ENCODE measurements around the gene WIPF2. TPM values are rescaled to one million over a fixed set of nuclear protein-coding genes. Genes with fewer than 3 reads are reported as not detected.

Gene WIPF2
- polyA plus RNA-seq, 2 of the 4 experiments (the other 2 are of a cell fraction): 13.8 to 21.5 TPM

DNA sequence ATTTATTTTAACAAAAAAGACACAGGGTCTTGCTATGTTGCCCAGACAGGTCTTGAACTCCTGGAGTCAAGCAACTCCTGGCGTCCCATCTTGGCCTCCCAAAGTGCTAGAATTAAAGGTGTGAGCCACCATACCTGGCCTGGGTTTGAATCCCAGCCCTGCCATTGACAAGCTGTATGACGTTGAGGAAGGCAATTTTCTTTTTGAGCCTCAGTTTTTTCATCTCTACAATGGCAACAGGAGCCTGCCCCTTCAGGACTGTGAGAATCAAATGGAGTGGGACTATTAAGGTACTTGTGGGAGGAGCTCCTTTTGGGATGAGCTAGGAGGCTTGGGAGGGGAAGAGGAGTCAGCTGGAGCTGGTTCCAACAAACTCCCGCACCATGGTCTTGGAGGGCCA, 96.1 kb downstream of the WIPF2 start:
- Histone ChIP-seq H3K9me3 (no peaks in the 10 kb centered on the region), H3K27ac (peak overlapping the region; percentile 95 to 97), H3K4me1 (peaks cover 86% of the 10 kb centered on the region), H3K4me2 (peak overlapping the region; percentile 99), H3K4me3 (no peak overlapping the region)
- POLR2A ChIA-PET: interaction anchor here (0.7 kb wide), 1 partner anchor 27 kb away, joined by 4 read pairs; no protein-coding TSS in a partner anchor
- 72% methylated on average over 3 of the region's 3 CpGs for WGBS (ENCODE audit: missing lambda C conversion rate)
- CTCF ChIA-PET: interaction anchor here (0.6 to 50.4 kb wide), 7 partner anchors 3 to 217 kb away, joined by 3 to 2395 read pairs (median 3); partner anchors contain the start of genes CDC6, GJD3, IGFBP4 and RARA
- FAIRE-seq: no peak
- TF ChIP-seq, protein P1, sequence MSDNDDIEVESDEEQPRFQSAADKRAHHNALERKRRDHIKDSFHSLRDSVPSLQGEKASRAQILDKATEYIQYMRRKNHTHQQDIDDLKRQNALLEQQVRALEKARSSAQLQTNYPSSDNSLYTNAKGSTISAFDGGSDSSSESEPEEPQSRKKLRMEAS (IDR thresholded peaks at IDR 0.05): no peak
- TF ChIP-seq, protein P2, sequence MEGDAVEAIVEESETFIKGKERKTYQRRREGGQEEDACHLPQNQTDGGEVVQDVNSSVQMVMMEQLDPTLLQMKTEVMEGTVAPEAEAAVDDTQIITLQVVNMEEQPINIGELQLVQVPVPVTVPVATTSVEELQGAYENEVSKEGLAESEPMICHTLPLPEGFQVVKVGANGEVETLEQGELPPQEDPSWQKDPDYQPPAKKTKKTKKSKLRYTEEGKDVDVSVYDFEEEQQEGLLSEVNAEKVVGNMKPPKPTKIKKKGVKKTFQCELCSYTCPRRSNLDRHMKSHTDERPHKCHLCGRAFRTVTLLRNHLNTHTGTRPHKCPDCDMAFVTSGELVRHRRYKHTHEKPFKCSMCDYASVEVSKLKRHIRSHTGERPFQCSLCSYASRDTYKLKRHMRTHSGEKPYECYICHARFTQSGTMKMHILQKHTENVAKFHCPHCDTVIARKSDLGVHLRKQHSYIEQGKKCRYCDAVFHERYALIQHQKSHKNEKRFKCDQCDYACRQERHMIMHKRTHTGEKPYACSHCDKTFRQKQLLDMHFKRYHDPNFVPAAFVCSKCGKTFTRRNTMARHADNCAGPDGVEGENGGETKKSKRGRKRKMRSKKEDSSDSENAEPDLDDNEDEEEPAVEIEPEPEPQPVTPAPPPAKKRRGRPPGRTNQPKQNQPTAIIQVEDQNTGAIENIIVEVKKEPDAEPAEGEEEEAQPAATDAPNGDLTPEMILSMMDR (IDR thresholded peaks at IDR 0.05): no peak
- TF ChIP-seq EP300 (IDR thresholded peaks at IDR 0.05) (no peak), CHD4 (IDR thresholded peaks at IDR 0.05; ENCODE audit: borderline replicate concordance) (peak; percentile 79), KDM1A (IDR thresholded peaks at IDR 0.05; ENCODE audit: low read depth) (peak; percentile 97), HDAC2 (IDR thresholded peaks at IDR 0.05) (peak; percentile 56; the same call in 1 of the 2 replicates), SMC3 (IDR thresholded peaks at IDR 0.05) (no peak)
- ATAC-seq: no peak
- DNase-seq (ENCODE audit: low read depth in 1 of 2, low spot score in 1 of 2): no peak

DNA sequence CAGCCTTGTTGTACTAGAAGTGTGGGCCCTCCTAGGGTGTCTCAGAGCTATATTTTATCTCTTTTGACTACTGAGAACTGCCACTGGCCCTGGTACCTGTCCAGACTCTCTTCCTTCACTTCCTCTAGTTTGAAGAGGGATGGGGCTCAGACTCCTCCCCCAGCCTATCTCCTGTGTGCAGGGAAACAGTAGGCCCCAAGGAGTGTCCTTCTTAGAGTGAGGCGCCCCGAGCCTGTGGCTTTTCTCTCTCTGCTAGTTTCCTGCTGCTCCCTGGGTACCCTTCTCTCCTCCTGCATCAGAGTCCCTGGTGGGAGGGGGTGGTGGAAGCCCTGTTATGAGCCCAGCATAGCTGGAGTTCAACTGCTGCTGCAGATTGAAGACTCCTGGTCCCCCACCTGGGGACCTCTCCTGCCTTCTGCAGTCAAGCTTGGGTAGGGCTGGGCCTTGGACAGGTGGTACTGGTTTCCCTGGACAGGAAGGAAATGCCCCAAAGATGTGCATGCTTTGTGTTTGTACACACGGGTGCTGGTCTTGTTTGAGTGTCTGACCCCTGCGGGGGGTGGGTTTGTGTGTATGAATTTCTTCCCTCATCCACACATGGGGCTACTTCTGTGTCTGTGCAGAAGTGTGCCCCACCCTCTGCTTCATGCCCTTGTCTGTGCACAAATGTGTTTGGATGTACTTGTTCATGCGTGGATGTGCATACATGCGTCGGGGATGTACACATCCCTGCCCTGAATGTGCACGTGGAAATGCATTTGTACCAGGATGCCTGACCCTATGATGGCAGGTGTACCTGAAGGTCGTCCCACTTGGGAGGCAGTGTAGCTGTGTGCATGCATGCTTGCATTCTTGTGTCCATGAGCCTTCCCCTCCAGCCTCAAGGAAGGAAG, 96.8 kb downstream of the WIPF2 start:
- ChIA-PET CTCF (interaction anchor here (0.6 to 50.4 kb wide), 6 partner anchors 2 to 125 kb away, joined by 3 to 2395 read pairs (median 538); partner anchors contain the start of genes CDC6, GJD3 and RARA), POLR2A (interaction anchor here (0.7 to 1.8 kb wide), 7 partner anchors 9 to 336 kb away, joined by 3 to 14 read pairs (median 4); partner anchors contain the start of gene PSMD3)
- no peak for DNase-seq (ENCODE audit: low read depth in 1 of 2, low spot score in 1 of 2)
- Histone ChIP-seq H3K27ac (peak overlapping the region; percentile 95 to 97), H3K4me3 (peak overlapping the region; percentile 81; the same call in 2 of the 3 replicates), H3K4me2 (peak overlapping the region; percentile 99), H3K4me1 (peaks cover 86% of the 10 kb centered on the region), H3K9me3 (no peaks in the 10 kb centered on the region)
- WGBS (ENCODE audit: missing lambda C conversion rate): 39% methylated on average over 8 of the region's 9 CpGs
- TF ChIP-seq EHF (CRISPR knock-in tag; IDR thresholded peaks at IDR 0.05) (no peak), MYC (IDR thresholded peaks at IDR 0.05; ENCODE audit: borderline replicate concordance, low read length) (no peak)
- TF ChIP-seq, protein P1 (IDR thresholded peaks at IDR 0.05): peak; percentile 70; the same call in 1 of the 2 replicates
- peak; percentile 70 for FAIRE-seq
- no peak for ATAC-seq

DNA sequence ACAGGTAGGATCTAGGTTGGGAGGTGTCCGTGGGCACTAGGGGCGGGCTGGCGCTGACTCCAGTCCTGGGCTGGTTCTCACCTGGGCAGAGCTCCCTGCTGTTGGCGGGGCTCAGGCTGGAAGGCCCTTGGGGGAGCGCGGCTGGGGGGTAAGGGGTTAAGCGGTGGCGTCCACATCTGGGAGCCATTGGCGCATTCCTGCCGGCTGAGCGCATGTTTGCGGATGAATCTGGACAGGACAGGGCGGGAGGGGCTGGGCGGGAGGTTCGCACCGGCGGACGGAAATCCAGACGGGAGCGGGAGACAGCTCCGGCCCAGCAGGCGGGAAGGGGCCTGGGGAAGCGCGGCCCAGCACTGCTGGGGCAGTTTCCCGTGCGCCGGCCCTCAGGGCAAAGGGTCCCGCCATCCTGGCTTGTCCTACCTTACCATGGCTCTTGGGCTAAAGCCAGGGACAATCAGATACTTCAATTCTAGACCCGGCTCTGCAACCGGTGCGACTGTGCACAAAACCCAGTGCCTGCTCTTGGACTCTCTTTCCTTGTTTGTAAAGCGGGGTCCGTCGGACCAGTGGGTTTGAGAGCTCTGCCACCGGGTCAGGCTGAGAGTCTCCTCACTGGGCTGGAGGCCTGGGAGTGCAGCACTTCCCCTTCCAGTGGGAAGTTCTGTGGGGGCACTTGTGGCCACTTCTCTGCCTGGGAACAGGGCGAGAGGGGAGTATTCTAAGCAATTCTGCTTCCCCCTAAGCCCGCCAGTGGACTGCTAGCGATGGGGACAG, 97.7 kb downstream of the WIPF2 start:
- DNase-seq (ENCODE audit: low read depth in 1 of 2, low spot score in 1 of 2) (peak; percentile 82 to 87), ATAC-seq (peak; percentile 15 to 43; a peak in 5 of 6 replicates), FAIRE-seq (no peak)
- POLR2A ChIA-PET: interaction anchor here (0.6 to 1.8 kb wide), 16 partner anchors 8 to 1373 kb away, joined by 3 to 14 read pairs (median 4); partner anchors contain the start of genes PSMD3, RARA and SMARCE1
- H3K9me3 ChIP-seq: no peaks in the 10 kb centered on the region
- peak overlapping the region; percentile 99 for H3K4me2 ChIP-seq
- H3K4me1 ChIP-seq: peaks cover 86% of the 10 kb centered on the region
- CTCF ChIA-PET: interaction anchor here (0.6 to 50.4 kb wide), 16 partner anchors 1 to 1372 kb away, joined by 3 to 2395 read pairs (median 3); partner anchors contain the start of genes CDC6, EIF1, GJD3 and RARA
- peak overlapping the region; percentile 81 for H3K4me3 ChIP-seq
- WGBS (ENCODE audit: missing lambda C conversion rate): 8% methylated on average over 29 of the region's 38 CpGs
- H3K27ac ChIP-seq: peak overlapping the region; percentile 95 to 97
- TF ChIP-seq, protein P3, sequence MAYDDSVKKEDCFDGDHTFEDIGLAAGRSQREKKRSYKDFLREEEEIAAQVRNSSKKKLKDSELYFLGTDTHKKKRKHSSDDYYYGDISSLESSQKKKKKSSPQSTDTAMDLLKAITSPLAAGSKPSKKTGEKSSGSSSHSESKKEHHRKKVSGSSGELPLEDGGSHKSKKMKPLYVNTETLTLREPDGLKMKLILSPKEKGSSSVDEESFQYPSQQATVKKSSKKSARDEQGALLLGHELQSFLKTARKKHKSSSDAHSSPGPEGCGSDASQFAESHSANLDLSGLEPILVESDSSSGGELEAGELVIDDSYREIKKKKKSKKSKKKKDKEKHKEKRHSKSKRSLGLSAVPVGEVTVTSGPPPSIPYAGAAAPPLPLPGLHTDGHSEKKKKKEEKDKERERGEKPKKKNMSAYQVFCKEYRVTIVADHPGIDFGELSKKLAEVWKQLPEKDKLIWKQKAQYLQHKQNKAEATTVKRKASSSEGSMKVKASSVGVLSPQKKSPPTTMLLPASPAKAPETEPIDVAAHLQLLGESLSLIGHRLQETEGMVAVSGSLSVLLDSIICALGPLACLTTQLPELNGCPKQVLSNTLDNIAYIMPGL (CRISPR knock-in tag; IDR thresholded peaks at IDR 0.05; ENCODE audit: borderline replicate concordance): no peak
- TF ChIP-seq SMC3 (IDR thresholded peaks at IDR 0.05) (peak; percentile 34; the same call in 2 of the 3 replicates), ZSCAN20 (CRISPR knock-in tag; IDR thresholded peaks at IDR 0.05) (no peak), EP300 (IDR thresholded peaks at IDR 0.05) (0 out of 5 replicates have a peak, but pooled peaks of 1 of the 2 experiments have one; percentile 21), RAD21 (conservative IDR thresholded peaks at IDR 0.05 in 1 of 2, IDR thresholded peaks at IDR 0.05 in 1 of 2) (peak; percentile 5 to 34; a peak in 1 of 5 replicates), SREBF2 (IDR thresholded peaks at IDR 0.05) (no peak), POLR2AphosphoS2 (conservative IDR thresholded peaks at IDR 0.05; ENCODE audit: low read length) (no peak), MAFK (IDR thresholded peaks at IDR 0.05; ENCODE audit: partially characterized antibody) (no peak), NPAS2 (CRISPR knock-in tag; IDR thresholded peaks at IDR 0.05; ENCODE audit: borderline replicate concordance) (no peak)
- TF ChIP-seq, protein P1 (IDR thresholded peaks at IDR 0.05): peak; percentile 86
- TF ChIP-seq, protein P4, sequence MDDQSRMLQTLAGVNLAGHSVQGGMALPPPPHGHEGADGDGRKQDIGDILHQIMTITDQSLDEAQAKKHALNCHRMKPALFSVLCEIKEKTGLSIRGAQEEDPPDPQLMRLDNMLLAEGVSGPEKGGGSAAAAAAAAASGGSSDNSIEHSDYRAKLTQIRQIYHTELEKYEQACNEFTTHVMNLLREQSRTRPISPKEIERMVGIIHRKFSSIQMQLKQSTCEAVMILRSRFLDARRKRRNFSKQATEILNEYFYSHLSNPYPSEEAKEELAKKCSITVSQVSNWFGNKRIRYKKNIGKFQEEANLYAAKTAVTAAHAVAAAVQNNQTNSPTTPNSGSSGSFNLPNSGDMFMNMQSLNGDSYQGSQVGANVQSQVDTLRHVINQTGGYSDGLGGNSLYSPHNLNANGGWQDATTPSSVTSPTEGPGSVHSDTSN (IDR thresholded peaks at IDR 0.05): peak; percentile 75
- TF ChIP-seq, protein P5, sequence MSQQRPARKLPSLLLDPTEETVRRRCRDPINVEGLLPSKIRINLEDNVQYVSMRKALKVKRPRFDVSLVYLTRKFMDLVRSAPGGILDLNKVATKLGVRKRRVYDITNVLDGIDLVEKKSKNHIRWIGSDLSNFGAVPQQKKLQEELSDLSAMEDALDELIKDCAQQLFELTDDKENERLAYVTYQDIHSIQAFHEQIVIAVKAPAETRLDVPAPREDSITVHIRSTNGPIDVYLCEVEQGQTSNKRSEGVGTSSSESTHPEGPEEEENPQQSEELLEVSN (IDR thresholded peaks at IDR 0.05; ENCODE audit: borderline replicate concordance, low read depth): peak; percentile 91
- TF ChIP-seq, protein P6, sequence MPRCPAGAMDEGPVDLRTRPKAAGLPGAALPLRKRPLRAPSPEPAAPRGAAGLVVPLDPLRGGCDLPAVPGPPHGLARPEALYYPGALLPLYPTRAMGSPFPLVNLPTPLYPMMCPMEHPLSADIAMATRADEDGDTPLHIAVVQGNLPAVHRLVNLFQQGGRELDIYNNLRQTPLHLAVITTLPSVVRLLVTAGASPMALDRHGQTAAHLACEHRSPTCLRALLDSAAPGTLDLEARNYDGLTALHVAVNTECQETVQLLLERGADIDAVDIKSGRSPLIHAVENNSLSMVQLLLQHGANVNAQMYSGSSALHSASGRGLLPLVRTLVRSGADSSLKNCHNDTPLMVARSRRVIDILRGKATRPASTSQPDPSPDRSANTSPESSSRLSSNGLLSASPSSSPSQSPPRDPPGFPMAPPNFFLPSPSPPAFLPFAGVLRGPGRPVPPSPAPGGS (IDR thresholded peaks at IDR 0.05): peak; percentile 45; the same call in 1 of the 3 replicates
